Stomach (tissue), 4 donors: ENCODE data around the gene NLRC5.

Experiments used
- POLR2A ChIP-seq, 4 donors: fragments of 450-650 bp; IDR thresholded peaks; one replicate each; pipeline ENCODE4 v1.6.1; 2016; ENCODE audit warnings: antibody characterized with exemption in 4 of 4, control low read depth in 2 of 4, mild to moderate bottlenecking in 1 of 4, moderate library complexity in 1 of 4
- POLR2AphosphoS5 ChIP-seq, 3 donors: sonication (generic); formaldehyde crosslinking; IDR thresholded peaks; one replicate each; pipeline ENCODE4 v1.6.1; 2016; ENCODE audit warnings: antibody characterized with exemption in 3 of 3
- TF ChIP-seq, protein P1 (sequence below), 7 experiments: fragments of 450-650 bp in 4 of 7; fragments of 200-600 bp in 3 of 7; sonication (generic) in 3 of 7; IDR thresholded peaks; one replicate each; pipeline ENCODE4 v1.5.1; 2016 to 2019; ENCODE audit warnings: antibody characterized with exemption in 7 of 7, control low read depth in 2 of 7, mild to moderate bottlenecking in 1 of 7

DNA sequence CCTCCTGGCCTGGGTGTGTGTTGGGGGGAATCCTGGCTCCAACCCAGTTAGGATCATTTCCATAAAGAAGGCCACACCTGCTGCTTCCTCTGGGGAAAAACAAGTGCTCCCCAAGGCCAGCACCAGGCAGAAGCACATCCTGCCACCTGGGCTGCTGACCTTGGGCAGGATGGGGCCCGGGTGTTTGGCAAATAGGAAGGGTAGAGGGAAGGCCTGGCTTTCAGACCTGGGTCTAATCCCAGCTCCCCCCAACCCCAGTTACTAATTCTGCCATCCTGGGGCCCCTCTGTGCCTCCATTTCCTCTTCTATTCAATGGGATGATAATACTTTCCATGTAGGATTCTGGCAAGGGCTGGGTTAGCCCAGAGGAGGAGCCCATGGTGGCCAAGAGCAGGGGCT, 3.0 kb upstream of the NLRC5 start:
- TF ChIP-seq POLR2A (IDR thresholded peaks at IDR 0.05), result no peak
- TF ChIP-seq, protein P1, sequence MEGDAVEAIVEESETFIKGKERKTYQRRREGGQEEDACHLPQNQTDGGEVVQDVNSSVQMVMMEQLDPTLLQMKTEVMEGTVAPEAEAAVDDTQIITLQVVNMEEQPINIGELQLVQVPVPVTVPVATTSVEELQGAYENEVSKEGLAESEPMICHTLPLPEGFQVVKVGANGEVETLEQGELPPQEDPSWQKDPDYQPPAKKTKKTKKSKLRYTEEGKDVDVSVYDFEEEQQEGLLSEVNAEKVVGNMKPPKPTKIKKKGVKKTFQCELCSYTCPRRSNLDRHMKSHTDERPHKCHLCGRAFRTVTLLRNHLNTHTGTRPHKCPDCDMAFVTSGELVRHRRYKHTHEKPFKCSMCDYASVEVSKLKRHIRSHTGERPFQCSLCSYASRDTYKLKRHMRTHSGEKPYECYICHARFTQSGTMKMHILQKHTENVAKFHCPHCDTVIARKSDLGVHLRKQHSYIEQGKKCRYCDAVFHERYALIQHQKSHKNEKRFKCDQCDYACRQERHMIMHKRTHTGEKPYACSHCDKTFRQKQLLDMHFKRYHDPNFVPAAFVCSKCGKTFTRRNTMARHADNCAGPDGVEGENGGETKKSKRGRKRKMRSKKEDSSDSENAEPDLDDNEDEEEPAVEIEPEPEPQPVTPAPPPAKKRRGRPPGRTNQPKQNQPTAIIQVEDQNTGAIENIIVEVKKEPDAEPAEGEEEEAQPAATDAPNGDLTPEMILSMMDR (IDR thresholded peaks at IDR 0.05), result no peak
- no peak for TF ChIP-seq POLR2AphosphoS5 (IDR thresholded peaks at IDR 0.05)
